GM18511 (cell line): ENCODE results near the gene TOX2.

Source experiments
- ATAC-seq: cut with Tn5 transposase; IDR thresholded peaks from one replicate; pipeline ENCODE4 v1.9.1; 2021; ENCODE audit warnings: mild to moderate bottlenecking, moderate library complexity; ENCODE audit not compliant: unreplicated experiment

TOX2 gene

GRCh38 chr20:43994486-43995100 is 79.9 kb downstream of the TOX2 start:
- ATAC-seq, result no peak

GRCh38 chr20:43995645-43996044 is 81.0 kb downstream of the TOX2 start:
- no peak for ATAC-seq

- ATAC-seq, result no peak
Measured at GRCh38 chr20:43996240-43996930, 81.7 kb downstream of the TOX2 start.

DNA sequence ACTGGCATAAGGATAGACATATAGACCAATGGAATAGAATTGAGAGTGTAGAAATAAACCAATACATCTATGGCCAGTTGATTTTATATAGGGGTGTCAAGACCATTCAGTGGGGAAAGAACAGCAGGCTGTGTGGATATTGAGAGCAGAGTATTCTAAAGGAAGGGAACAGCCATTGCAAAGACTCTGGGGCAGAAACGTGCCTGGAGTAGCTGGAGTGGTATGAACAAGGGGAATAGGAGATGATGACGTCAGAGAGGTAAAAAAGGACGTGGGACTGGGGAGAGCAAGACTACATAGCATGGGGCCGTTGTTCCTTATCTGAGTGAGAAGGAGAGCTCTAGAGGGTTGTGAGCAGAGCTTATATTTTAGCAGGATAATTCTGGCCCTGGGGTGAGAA is 85.2 kb downstream of the TOX2 start:
- ATAC-seq, result no peak

DNA sequence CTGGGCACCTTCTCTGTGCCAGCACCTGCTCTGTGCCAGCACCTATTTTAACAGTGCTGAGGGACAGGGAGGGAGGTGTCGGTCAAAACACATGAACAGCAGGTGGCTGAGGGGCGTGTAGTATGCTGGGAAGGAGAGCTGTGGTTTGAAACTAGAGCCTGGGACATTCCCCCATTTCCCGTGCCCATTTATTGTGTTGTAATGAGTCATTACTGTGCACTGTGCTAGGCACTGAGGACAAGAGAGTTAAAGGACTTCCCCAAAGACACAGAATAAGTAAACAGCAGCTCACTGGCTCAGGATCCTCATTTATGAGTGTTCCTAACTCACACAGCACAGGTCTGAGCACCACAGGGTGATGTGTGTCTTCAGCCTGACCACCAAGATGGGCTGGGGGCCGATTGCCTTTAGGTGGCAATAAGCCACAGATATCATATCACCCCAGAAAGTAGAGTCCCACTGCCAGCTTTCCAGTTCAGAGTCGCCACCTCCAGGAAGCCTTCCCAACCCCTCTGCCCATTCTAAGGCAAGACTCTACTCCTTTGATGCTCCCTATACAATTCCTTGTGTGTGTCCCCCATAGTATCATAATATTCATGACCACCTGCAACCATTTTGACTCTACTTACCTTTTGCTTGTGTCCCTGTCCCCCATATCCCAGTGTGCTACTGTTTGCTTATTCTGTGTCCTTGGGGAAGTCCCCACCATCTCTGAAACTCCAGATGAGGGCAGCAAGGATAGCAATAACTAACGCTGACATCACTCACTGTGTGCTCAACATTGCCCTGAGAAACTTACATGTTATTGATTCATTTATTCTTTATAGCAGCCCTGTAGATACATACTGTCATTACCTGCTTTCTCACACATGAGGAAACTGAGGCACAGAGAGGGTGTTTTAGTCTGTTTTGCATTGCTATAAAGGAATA is 87.3 kb downstream of the TOX2 start:
- peak; percentile 86 for ATAC-seq

GRCh38 chr20:44002861-44003260 is 88.2 kb downstream of the TOX2 start:
- ATAC-seq, result no peak

GRCh38 chr20:44003609-44004008 is 89.0 kb downstream of the TOX2 start:
- ATAC-seq, result no peak

- no peak for ATAC-seq
Measured at GRCh38 chr20:44004306-44004915, 89.8 kb downstream of the TOX2 start.

DNA sequence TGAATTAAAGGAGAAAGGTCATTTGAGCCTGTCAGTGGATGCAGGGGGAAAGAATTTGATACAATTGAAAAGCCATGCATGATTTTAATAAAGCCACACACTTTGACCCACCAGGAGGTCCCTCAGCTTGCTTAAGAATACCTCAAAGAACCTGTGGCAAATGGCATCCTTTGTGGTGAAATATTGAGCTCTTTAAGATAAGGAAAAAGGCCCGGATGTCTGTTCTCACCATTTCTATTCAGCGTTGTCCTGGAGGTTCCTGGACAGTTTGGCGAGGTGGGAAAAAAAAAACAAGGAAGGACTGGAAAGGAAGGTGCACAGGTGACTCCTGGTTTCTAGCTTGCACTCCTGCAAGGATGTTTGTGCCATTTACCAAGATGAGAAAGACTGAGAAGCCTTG is 91.0 kb downstream of the TOX2 start:
- ATAC-seq, result no peak

GRCh38 chr20:44006126-44006525 is 91.5 kb downstream of the TOX2 start:
- no peak for ATAC-seq

- ATAC-seq, result no peak
Measured at GRCh38 chr20:44006578-44006977, 91.9 kb downstream of the TOX2 start.

- no peak for ATAC-seq
Measured at GRCh38 chr20:44008806-44009678, 94.4 kb downstream of the TOX2 start.

- ATAC-seq, result no peak
Measured at GRCh38 chr20:44009679-44009992, 95.0 kb downstream of the TOX2 start.

- ATAC-seq, result no peak
Measured at GRCh38 chr20:44010162-44010704, 95.6 kb downstream of the TOX2 start.

- ATAC-seq, result no peak
Measured at GRCh38 chr20:44011251-44011940, 96.7 kb downstream of the TOX2 start.

DNA sequence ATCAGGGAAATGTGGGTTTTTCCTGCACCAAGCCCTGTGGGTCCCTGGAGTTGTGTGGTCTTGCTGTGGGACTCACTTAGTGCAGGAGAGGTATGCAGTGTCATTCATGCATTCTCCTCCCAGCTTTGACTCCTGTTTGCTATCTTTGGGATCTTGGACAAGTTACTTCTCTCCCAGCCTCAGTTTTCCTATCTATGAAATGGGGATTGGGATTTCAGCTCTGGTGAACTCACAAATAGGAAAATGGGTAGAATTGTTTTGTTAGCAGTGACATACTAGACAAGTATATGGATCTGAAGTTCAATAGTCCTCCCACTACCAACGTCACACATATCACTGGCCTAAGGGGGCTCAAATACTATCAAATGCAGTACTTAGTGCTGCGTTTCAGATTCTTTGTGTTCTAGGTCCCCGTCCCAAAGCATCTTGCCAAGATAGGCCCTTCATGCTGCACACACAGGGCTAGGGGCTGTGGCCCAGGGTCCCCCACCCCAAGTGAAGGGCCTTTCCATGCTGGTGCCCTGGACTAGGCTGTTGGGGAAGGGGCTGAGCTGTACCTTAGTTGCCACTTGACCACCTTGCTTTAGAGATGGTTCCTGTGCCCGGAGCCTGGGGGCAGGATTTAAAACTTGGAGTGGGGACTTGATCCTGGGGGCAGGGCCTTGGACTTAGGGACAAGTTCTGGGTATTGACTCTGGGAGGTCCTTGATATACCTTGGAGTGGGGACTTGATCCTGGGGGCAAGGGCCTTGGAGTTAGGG is 98.0 kb downstream of the TOX2 start:
- no peak for ATAC-seq

- no peak for ATAC-seq
Measured at GRCh38 chr20:44014807-44015732, 100.4 kb downstream of the TOX2 start.

DNA sequence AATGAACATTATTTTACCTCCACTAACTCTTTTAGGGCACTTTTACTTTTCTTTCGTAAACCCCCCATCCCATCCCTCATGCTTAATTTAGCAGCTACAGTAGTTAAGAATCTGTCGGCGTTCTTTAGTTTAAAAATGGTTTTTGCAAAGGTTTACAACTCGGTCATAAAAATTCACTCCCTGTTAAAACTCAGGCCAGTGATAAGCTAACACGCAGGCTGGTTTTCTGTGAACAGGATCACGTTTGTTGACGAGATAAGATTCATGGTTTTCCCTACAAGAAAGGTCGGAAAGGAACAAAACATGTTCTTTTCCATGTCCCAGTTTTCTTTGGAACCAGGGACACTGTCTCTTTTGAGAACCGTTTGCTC is 101.1 kb downstream of the TOX2 start:
- no peak for ATAC-seq
